Liver (tissue), 3 donors: Measurements from ENCODE around the gene SLC20A1.

Experiments used
- CTCF ChIP-seq: fragments of 150-350 bp; IDR thresholded peaks from 2 replicates; pipeline ENCODE4 v1.5.1; 2017; ENCODE audit warnings: improper control_type of control experiment, low read depth, low read length; ENCODE audit not compliant: missing input control
- EGR1 ChIP-seq, 2 donors: IDR thresholded peaks; 2 replicates each; pipeline ENCODE4 v1.6.1; 2016 to 2018; ENCODE audit warnings: antibody characterized with exemption in 2 of 2, low read depth in 2 of 2
- GABPA ChIP-seq, 2 donors: IDR thresholded peaks in 1 of 2; conservative IDR thresholded peaks in 1 of 2; 2 replicates each; pipeline ENCODE4 v1.6.1; 2016; ENCODE audit warnings: antibody characterized with exemption in 2 of 2, mild to moderate bottlenecking in 1 of 2, moderate library complexity in 1 of 2
- HNF4A ChIP-seq, 2 donors: conservative IDR thresholded peaks; 2 replicates each; pipeline ENCODE4 v1.6.1; 2016; ENCODE audit warnings: antibody characterized with exemption in 2 of 2, mild to moderate bottlenecking in 2 of 2
- MAX ChIP-seq: IDR thresholded peaks from 2 replicates; pipeline ENCODE4 v1.6.1; 2016; ENCODE audit warnings: antibody characterized with exemption
- RAD21 ChIP-seq, 2 donors: IDR thresholded peaks; 2 replicates each; pipeline ENCODE4 v1.6.1; 2016; ENCODE audit warnings: antibody characterized with exemption in 2 of 2, mild to moderate bottlenecking in 2 of 2
- REST ChIP-seq: IDR thresholded peaks from 2 replicates; pipeline ENCODE4 v1.6.1; 2016; ENCODE audit warnings: antibody characterized with exemption, mild to moderate bottlenecking
- SP1 ChIP-seq: IDR thresholded peaks from 2 replicates; pipeline ENCODE4 v1.6.1; 2018; ENCODE audit warnings: antibody characterized with exemption, mild to moderate bottlenecking
- TAF1 ChIP-seq: conservative IDR thresholded peaks from 2 replicates; pipeline ENCODE4 v1.6.1; 2016; ENCODE audit warnings: antibody characterized with exemption, mild to moderate bottlenecking
- YY1 ChIP-seq: IDR thresholded peaks from 2 replicates; pipeline ENCODE4 v1.6.1; 2016; ENCODE audit warnings: antibody characterized with exemption, mild to moderate bottlenecking
- TF ChIP-seq, protein P1 (sequence below): IDR thresholded peaks from 2 replicates; pipeline ENCODE4 v1.6.1; 2016; ENCODE audit warnings: antibody characterized with exemption
- donor health status: healthy.
- donor health status: healthy.

GRCh38 chr2:112658301-112658700 lies 12.6 kb downstream of the SLC20A1 start:
- TF ChIP-seq EGR1 (IDR thresholded peaks at IDR 0.05; ENCODE audit: low read depth in 2 of 2) (no peak), CTCF (no peak), SP1 (no peak), REST (no peak), TAF1 (no peak), YY1 (no peak), MAX (no peak), GABPA (IDR thresholded peaks at IDR 0.05 in 1 of 2, conservative IDR thresholded peaks at IDR 0.05 in 1 of 2) (no peak), RAD21 (IDR thresholded peaks at IDR 0.05) (no peak), HNF4A (conservative IDR thresholded peaks at IDR 0.05) (no peak)
- TF ChIP-seq, protein P1, sequence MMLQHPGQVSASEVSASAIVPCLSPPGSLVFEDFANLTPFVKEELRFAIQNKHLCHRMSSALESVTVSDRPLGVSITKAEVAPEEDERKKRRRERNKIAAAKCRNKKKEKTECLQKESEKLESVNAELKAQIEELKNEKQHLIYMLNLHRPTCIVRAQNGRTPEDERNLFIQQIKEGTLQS: no peak
